Measurements from ENCODE around the gene SLC13A3.

- TF ChIP-seq CTCF (IDR thresholded peaks at IDR 0.05): peak; percentile 18 to 57 (median 37)
- TF ChIP-seq POLR2A (IDR thresholded peaks at IDR 0.05): no peak
- TF ChIP-seq EP300 (IDR thresholded peaks at IDR 0.05): no peak
These were observed 30.0 kb upstream of the SLC13A3 start for GRCh38 chr20:46681032-46681854.

All from ovary (tissue), 3 donors.